Kidney epithelial cell (primary cell): ENCODE measurements around the gene TXN. TPM values are rescaled to one million over a fixed set of nuclear protein-coding genes. Genes with fewer than 3 reads are reported as not detected.

Experiments
- DNase-seq: peaks from one replicate; pipeline ENCODE4 v3.0.0-alpha.2; 2010; ENCODE audit warnings: low read depth
- H3K27me3 ChIP-seq: 2 replicates; pipeline ENCODE4 v1.6.0; 2011; ENCODE audit warnings: low read length; ENCODE audit not compliant: control insufficient read depth, insufficient read depth
- H3K36me3 ChIP-seq: 2 replicates; pipeline ENCODE4 v1.5.1; 2011; ENCODE audit warnings: low read length; ENCODE audit not compliant: control insufficient read depth, insufficient read depth
- H3K4me3 ChIP-seq: 2 replicates; pipeline ENCODE4 v1.5.1; 2011; ENCODE audit warnings: low read depth, mild to moderate bottlenecking, control low read depth, low read length
- total RNA-seq: library from RNA; depleted of rRNA; stranded (reverse); fragments of >200 nt; gene quantifications from 2 replicates; pipeline ENCODE4 v1.2.3, GENCODE V29; 2015
- TF ChIP-seq, protein P1 (sequence below): IDR thresholded peaks from 2 replicates; pipeline ENCODE4 v1.5.1; 2011; ENCODE audit warnings: mild to moderate bottlenecking, moderate library complexity, low read length, control low read depth, inconsistent platforms; ENCODE audit not compliant: insufficient read depth, poor library complexity, severe bottlenecking

The TXN gene
- total RNA-seq, result 271 and 321 TPM in 2 replicates

DNA sequence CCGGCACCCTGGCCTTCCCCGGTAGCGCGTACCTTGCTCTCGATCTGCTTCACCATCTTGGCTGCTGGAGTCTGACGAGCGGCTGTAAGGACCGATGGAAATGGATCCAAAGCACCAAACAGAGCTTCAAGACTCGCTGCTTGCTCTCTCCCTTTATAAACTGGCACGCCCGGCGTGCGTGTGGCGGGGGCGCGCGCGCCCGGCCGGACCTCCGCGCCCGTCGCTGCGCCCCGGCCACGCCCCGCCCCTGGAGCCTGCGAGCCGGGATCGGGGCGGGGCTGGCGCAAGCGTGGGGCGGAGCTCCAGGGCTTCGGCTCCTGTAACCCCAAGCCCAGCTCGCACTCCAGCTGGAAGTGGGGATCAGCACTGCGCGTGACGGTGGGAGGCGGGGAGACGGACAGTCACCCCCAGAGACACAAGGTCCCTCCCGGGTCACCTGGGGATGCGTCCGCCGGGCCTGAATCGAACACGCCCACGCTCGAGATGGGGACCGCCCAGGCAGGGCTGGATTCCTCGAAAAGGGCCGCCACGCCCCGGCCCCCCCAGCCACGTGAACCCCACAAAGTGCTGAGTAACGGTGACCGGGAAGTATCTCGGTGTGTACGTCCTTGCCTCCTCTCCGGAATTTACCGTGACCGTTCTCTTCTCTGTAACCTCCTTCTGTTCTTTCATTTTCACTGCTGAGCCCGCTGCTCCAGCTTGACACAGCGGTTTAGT is at the start of gene TXN:
Gene TXN, minus strand, starts transcription at position 128 of the 717 bp plus-strand sequence. Its CDS starts 72 bp downstream, at position 56.
- DNase-seq, result no peak

DNA sequence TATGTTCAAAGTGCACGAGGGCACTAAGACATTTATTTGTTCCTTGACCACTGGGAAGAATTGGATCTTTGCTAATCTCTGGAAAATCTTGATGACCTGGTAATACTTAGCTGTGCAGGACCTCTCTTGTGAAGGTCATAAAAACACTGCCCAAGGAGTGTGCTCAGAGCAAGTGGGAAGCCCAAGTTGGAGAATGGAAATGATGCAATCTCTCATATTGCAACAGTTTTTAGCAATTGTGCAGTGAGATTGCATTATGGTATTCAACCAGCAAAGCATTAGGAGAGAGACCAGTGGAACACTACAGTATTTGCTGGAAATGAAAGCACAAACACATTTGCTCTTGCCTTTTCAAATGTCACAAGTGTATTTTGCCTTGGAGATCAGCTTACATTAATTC is 46.8 kb upstream of the TXN start:
- Histone ChIP-seq H3K36me3 (no peaks in the 10 kb centered on the region), H3K4me3 (no peak overlapping the region), H3K27me3 (no peaks in the 10 kb centered on the region)
- TF ChIP-seq, protein P1, sequence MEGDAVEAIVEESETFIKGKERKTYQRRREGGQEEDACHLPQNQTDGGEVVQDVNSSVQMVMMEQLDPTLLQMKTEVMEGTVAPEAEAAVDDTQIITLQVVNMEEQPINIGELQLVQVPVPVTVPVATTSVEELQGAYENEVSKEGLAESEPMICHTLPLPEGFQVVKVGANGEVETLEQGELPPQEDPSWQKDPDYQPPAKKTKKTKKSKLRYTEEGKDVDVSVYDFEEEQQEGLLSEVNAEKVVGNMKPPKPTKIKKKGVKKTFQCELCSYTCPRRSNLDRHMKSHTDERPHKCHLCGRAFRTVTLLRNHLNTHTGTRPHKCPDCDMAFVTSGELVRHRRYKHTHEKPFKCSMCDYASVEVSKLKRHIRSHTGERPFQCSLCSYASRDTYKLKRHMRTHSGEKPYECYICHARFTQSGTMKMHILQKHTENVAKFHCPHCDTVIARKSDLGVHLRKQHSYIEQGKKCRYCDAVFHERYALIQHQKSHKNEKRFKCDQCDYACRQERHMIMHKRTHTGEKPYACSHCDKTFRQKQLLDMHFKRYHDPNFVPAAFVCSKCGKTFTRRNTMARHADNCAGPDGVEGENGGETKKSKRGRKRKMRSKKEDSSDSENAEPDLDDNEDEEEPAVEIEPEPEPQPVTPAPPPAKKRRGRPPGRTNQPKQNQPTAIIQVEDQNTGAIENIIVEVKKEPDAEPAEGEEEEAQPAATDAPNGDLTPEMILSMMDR, result no peak
- no peak for DNase-seq

More for the DNA sequence above, at the start of gene TXN:
- no peaks in the 10 kb centered on the region for H3K27me3 ChIP-seq
- peak within 1 kb of the TSS; percentile 96 for H3K4me3 ChIP-seq
- H3K36me3 ChIP-seq, result no peaks in the 10 kb centered on the region
- TF ChIP-seq, protein P1, result no peak

DNA sequence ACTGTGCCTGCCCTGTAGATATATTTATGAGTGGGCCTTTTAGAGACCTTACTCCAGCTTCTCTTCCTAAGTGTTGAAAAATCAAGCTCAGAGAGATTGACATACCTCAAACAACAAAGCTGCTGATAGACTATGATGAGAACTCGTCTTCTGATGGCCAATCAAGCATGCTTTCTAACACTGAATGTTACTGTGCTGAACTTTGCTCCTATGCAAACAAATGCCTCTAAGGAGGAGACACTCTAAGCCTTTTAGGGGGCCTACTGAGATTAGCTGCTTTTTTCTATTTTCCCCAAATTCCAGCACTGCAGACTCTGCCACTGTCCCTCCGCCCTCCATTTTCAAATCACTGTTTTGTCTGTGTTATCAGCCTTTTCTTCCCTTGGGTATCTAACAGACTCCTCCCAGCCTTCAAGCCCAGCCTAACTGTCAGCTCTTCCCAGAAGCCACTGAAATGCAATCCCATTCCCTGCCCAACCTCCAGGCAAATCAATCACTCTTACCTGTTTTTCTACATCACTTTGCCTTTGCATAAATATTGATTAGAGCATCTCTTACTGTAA is 41.8 kb upstream of the TXN start:
- Histone ChIP-seq H3K36me3 (no peaks in the 10 kb centered on the region), H3K4me3 (no peak overlapping the region), H3K27me3 (no peaks in the 10 kb centered on the region)
- TF ChIP-seq, protein P1, result no peak
- no peak for DNase-seq

DNA sequence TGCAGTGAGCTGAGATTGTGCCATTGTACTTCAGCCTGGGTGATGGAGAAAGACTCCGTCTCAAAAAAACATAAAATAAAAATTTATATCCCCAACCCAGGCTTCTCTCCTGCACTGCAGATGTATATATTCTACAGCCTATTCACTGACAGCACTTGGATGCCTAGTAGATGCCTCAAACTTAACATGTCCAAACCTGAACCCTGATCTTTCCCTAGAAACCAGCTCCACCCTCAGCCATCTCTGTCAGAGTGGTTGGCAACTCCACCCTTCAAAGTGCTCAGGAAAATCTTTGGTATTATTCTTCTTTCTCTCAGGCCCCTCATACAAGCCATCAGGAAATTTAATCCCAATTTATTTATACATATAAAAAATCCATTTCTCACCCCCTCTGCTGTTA is 36.9 kb upstream of the TXN start:
- TF ChIP-seq, protein P1, result no peak
- no peaks in the 10 kb centered on the region for H3K27me3 ChIP-seq
- DNase-seq, result no peak
- H3K4me3 ChIP-seq, result no peak overlapping the region
- no peaks in the 10 kb centered on the region for H3K36me3 ChIP-seq

DNA sequence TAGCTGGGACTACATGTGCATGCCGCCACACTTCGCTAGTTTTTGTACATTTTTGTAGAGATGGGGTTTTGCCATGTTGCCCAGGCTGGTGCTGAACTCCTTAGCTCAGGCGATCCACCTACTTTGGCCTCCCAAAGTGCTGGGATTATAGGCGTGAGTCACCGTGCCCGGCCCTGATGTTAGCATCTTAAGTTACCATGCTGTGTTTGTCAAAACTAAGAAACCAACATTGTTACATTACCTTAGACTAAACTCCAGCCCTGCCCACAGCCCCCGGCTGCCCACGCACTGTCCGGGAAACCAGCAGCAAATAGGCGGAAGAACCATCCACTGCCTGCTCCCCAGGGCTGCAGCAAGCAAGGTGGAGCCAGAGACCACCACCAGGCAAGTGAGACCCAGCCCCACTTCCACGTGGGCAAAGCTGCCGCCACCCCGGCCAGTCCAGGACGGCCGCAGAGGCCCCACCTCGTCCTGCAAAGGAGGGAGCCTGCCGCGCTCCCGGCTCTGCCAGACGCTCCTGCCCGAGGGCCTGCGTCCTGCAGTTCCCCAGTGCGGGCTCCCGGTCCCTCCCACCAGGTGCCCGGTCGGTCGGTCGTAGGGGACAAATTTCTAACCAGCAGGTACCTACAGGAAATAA is 35.7 kb upstream of the TXN start:
- TF ChIP-seq, protein P1, result no peak
- no peak for DNase-seq

More for the DNA sequence above, 35.7 kb upstream of the TXN start:
- Histone ChIP-seq H3K36me3 (no peaks in the 10 kb centered on the region), H3K27me3 (no peaks in the 10 kb centered on the region), H3K4me3 (no peak overlapping the region)
